Measurements from ENCODE around the gene NF2. TPM values are rescaled to one million over a fixed set of nuclear protein-coding genes. Genes with fewer than 3 reads are reported as not detected.

The NF2 gene
- 50.5 TPM for total RNA-seq

GRCh38 chr22:29603358-29604075 is at the start of gene NF2:
TSS of gene NF2 (plus strand) at chr22:29603633. CDS start at chr22:29603999, 366 bp downstream.

GRCh38 chr22:29719899-29720645 is 116.6 kb downstream of the NF2 start, which contains the start of gene CABP7:
TSS of gene CABP7 (plus strand) at chr22:29720003. CDS start at chr22:29720425, 422 bp downstream.

Small RNA genes lying within 50 kb of the gene (small RNA-seq; reads per million reads assigned to genes)
- not detected for gene AC004882.2

Other genes with a start within 250 kb of the NF2 start
- gene AP1B1, start 215.1 kb upstream of the NF2 start, total RNA-seq: 58.6 TPM
- gene RFPL1, start 165.1 kb upstream of the NF2 start, total RNA-seq: not detected
- 4.4 TPM for gene NEFH, start 123.4 kb upstream of the NF2 start, total RNA-seq
- 40.1 TPM for gene THOC5, start 49.9 kb upstream of the NF2 start, total RNA-seq
- gene NIPSNAP1, start 22.5 kb upstream of the NF2 start, total RNA-seq: 90.7 TPM
- 2.5 TPM for gene CABP7, start 116.4 kb downstream of the NF2 start, total RNA-seq
- gene ZMAT5, start 163.4 kb downstream of the NF2 start, total RNA-seq: 14.3 TPM
- 77.7 TPM for gene UQCR10, start 163.7 kb downstream of the NF2 start, total RNA-seq
- gene ASCC2, start 234.6 kb downstream of the NF2 start, total RNA-seq: 17.8 TPM

Data from diencephalon (tissue), 1 donor.